B cell (primary cell): ENCODE data around the gene F2R.

Experiments
- EZH2 ChIP-seq: IDR thresholded peaks from 2 replicates; pipeline ENCODE4 v1.6.1; 2012; ENCODE audit warnings: borderline replicate concordance, low read depth, mild to moderate bottlenecking, moderate library complexity, low read length; ENCODE audit not compliant: insufficient read depth, poor library complexity, severe bottlenecking
- TF ChIP-seq, protein P1 (sequence below): fragments of 200-600 bp; IDR thresholded peaks from one replicate; pipeline ENCODE4 v1.8.0; 2022; ENCODE audit warnings: antibody characterized with exemption, mild to moderate bottlenecking

DNA sequence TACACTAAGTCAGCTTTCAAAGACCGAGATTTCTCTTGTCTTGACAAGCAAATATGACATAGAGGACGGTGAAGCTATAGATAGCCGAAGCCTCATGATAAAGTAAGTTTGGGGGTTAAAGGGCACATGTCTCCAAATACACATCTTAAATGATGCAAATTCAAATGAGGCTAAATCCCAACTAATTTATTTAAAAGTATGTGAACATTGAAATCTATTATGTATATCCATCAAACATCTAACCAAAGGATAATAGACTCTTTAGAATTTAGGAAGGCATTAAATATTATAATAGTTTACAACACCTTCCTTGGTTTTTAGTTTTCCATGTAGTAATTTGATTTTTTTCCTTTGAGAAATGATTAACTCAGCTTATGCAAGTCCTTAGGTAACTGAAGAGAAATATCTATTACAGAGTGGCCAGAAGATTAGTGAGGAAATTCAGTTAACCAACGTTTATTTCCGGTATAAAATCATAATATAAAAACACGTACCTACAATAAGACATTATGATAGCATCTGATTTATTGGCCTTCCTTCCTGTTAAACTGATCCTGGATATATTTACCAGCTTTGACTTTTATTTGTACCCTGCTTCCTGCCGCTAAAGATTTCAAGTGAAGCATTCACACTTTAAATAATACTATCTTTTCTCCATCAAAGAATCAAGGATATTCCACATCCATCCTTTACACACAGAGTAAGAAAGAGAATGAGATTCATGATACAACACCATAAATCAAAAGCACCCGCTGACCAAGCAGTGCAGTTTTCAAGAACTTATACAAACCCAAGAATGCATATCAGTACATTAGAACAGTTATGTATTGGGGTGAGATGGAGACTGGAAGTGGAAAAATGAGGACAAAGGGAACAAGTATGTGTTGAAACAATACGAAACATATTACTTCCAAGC is 31.9 kb upstream of the F2R start:
- TF ChIP-seq EZH2: no peak
- TF ChIP-seq, protein P1, sequence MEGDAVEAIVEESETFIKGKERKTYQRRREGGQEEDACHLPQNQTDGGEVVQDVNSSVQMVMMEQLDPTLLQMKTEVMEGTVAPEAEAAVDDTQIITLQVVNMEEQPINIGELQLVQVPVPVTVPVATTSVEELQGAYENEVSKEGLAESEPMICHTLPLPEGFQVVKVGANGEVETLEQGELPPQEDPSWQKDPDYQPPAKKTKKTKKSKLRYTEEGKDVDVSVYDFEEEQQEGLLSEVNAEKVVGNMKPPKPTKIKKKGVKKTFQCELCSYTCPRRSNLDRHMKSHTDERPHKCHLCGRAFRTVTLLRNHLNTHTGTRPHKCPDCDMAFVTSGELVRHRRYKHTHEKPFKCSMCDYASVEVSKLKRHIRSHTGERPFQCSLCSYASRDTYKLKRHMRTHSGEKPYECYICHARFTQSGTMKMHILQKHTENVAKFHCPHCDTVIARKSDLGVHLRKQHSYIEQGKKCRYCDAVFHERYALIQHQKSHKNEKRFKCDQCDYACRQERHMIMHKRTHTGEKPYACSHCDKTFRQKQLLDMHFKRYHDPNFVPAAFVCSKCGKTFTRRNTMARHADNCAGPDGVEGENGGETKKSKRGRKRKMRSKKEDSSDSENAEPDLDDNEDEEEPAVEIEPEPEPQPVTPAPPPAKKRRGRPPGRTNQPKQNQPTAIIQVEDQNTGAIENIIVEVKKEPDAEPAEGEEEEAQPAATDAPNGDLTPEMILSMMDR: no peak
